Activated CD4-positive, alpha-beta T cell treated with anti-CD3 and anti-CD28 coated beads for 36 hours (primary cell): ENCODE results near the gene GZF1. TPM values are rescaled to one million over a fixed set of nuclear protein-coding genes. Genes with fewer than 3 reads are reported as not detected.

Experiments
- ATAC-seq: fragments of 200-7000 bp; cut with Tn5 transposase; one replicate; pipeline ENCODE4 v1.10.0; 2021; ENCODE audit warnings: mild to moderate bottlenecking, moderate library complexity
- CTCF ChIA-PET: fragments of 350-600 bp; sonication (Branson Sonifier 250); formaldehyde crosslinking; loops from one replicate; lab custom pipeline; 2021; ENCODE audit warnings: antibody characterized with exemption; lab: Charles Lee
- POLR2A ChIA-PET: fragments of 350-600 bp; sonication (Branson Sonifier 250); formaldehyde crosslinking; loops from one replicate; lab custom pipeline; 2021; ENCODE audit warnings: antibody characterized with exemption, inconsistent platforms; lab: Charles Lee
- DNase-seq: peaks from one replicate; pipeline ENCODE4 v3.0.0-alpha.2; 2020
- H3K27ac Mint-ChIP-seq: one replicate; pipeline ENCODE4 v1.8.0; 2021; ENCODE audit warnings: mixed read lengths
- H3K27me3 Mint-ChIP-seq: one replicate; pipeline ENCODE4 v1.8.0; 2021; ENCODE audit warnings: mixed read lengths
- H3K36me3 Mint-ChIP-seq: one replicate; pipeline ENCODE4 v1.8.0; 2021; ENCODE audit warnings: low read depth, mixed read lengths
- H3K4me1 Mint-ChIP-seq: one replicate; pipeline ENCODE4 v1.8.0; 2021; ENCODE audit warnings: mixed read lengths
- H3K4me3 Mint-ChIP-seq: one replicate; pipeline ENCODE4 v1.8.0; 2021; ENCODE audit warnings: mild to moderate bottlenecking, moderate library complexity, mixed read lengths
- H3K9me3 Mint-ChIP-seq: one replicate; pipeline ENCODE4 v1.8.0; 2021; ENCODE audit warnings: low read depth, mixed read lengths
- intact Hi-C, 2 experiments: fragments of 100-400 bp; cut with DNase I in 1 of 2; cut with micrococcal nuclease in 1 of 2; formaldehyde crosslinking; loops; one replicate each; pipeline versions ENCODE4 v1.14.2 to v1.15.1; 2022 to 2024; cut with DNase I, micrococcal nuclease
- total RNA-seq, 2 experiments: library from RNA; stranded (reverse); gene quantifications; one replicate each; pipeline ENCODE4 v1.2.3, GENCODE V29; 2021

The GZF1 gene
- total RNA-seq, 2 experiments from 2014 or later, result 6.9 to 8.9 TPM

- Mint-ChIP-seq H3K36me3 (peaks cover 10% of the 10 kb centered on the region), H3K4me3 (peak overlapping the region; percentile 88), H3K9me3 (no peaks in the 10 kb centered on the region), H3K27me3 (no peaks in the 10 kb centered on the region), H3K27ac (peak overlapping the region; percentile 75), H3K4me1 (peaks cover 19% of the 10 kb centered on the region)
- DNase-seq (no peak), ATAC-seq (no peak)
- ChIA-PET CTCF (interaction anchor here (1.1 to 1.7 kb wide), 2 partner anchors 9 to 63 kb away, joined by 4 to 12 read pairs; partner anchors contain the start of genes NAPB and NXT1), POLR2A (interaction anchor here (1.1 to 2.0 kb wide), 2 partner anchors 8 kb away, joined by 3 to 14 read pairs; partner anchors contain the start of gene NXT1)
- intact Hi-C loops, result loop anchor here (1.0 to 10.0 kb wide), 4 partner anchors 8 to 1889 kb away; partner anchors contain the start of genes NAPB (in 1 of the 2), NXT1 (in 1 of the 2) and PYGB (in 1 of the 2)
Observed at GRCh38 chr20:23358563-23358906, 3.4 kb upstream of the GZF1 start.

GRCh38 chr20:23358923-23359593 is 2.9 kb upstream of the GZF1 start:
- Mint-ChIP-seq H3K36me3 (peaks cover 7% of the 10 kb centered on the region), H3K4me1 (peaks cover 24% of the 10 kb centered on the region), H3K4me3 (no peak overlapping the region), H3K9me3 (no peaks in the 10 kb centered on the region), H3K27me3 (no peaks in the 10 kb centered on the region), H3K27ac (peak overlapping the region; percentile 75)
- POLR2A ChIA-PET, result interaction anchor here (2.0 kb wide), 1 partner anchor 9 kb away, joined by 14 read pairs; the partner anchor contains the start of gene NXT1
- CTCF ChIA-PET, result interaction anchor here (1.1 to 1.7 kb wide), 4 partner anchors 9 to 62 kb away, joined by 3 to 12 read pairs (median 4); partner anchors contain the start of genes NAPB and NXT1
- DNase-seq (no peak), ATAC-seq (no peak)
- intact Hi-C loops, result loop anchor here (1.0 to 10.0 kb wide), 4 partner anchors 9 to 1888 kb away; partner anchors contain the start of genes NAPB (in 1 of the 2), NXT1 (in 1 of the 2) and PYGB (in 1 of the 2)

GRCh38 chr20:23360531-23360930 is 1.5 kb upstream of the GZF1 start:
- no peak for DNase-seq
- Mint-ChIP-seq H3K27ac (peak overlapping the region; percentile 94), H3K27me3 (no peaks in the 10 kb centered on the region), H3K4me1 (peaks cover 37% of the 10 kb centered on the region), H3K36me3 (peaks cover 14% of the 10 kb centered on the region), H3K4me3 (peak overlapping the region; percentile 74), H3K9me3 (no peaks in the 10 kb centered on the region)
- POLR2A ChIA-PET, result no interaction called here
- no peak for ATAC-seq
- intact Hi-C loops, result loop anchor here in 1 of 2 experiments (10.0 kb wide), 1 partner anchor 1694 kb away; the partner anchor contains the start of gene ACSS1
- CTCF ChIA-PET, result interaction anchor here (1.3 to 1.5 kb wide), 2 partner anchors 9 to 20 kb away, joined by 3 read pairs; partner anchors contain the start of gene NXT1

DNA sequence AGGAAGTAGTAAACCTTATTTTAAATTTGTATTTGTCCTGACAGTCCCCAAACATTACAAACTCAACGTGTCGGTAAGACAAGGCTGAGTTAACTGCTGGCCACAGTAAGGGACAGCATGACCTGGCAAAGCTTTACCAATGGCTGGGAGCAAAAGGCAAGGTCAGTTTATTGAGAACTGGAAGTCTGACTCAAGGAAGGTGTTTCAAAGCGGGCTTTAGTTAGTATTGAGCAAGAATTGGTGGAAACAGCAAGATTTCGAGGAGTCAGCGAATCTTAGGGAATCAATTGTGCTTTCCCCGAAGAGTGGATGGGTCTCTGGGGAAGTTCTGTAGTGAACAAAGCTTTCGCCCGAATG is 885 bp upstream of the GZF1 start:
- ATAC-seq (no peak), DNase-seq (no peak)
- ChIA-PET CTCF (interaction anchor here (1.1 to 1.5 kb wide), 2 partner anchors 8 to 10 kb away, joined by 3 read pairs; partner anchors contain the start of gene NXT1), POLR2A (interaction anchor here (1.0 kb wide), 1 partner anchor 11 kb away, joined by 6 read pairs; no protein-coding TSS in a partner anchor)
- H3K36me3 Mint-ChIP-seq, result peaks cover 17% of the 10 kb centered on the region
- intact Hi-C loops, result loop anchor here in 1 of 2 experiments (1.0 to 10.0 kb wide), 3 partner anchors 10 to 1694 kb away; partner anchors contain the start of gene ACSS1
- H3K4me1 Mint-ChIP-seq, result peaks cover 39% of the 10 kb centered on the region
- H3K9me3 Mint-ChIP-seq, result no peaks in the 10 kb centered on the region
- H3K27ac Mint-ChIP-seq, result peak overlapping the region; percentile 94
- no peaks in the 10 kb centered on the region for H3K27me3 Mint-ChIP-seq
- peak overlapping the region; percentile 74 for H3K4me3 Mint-ChIP-seq

DNA sequence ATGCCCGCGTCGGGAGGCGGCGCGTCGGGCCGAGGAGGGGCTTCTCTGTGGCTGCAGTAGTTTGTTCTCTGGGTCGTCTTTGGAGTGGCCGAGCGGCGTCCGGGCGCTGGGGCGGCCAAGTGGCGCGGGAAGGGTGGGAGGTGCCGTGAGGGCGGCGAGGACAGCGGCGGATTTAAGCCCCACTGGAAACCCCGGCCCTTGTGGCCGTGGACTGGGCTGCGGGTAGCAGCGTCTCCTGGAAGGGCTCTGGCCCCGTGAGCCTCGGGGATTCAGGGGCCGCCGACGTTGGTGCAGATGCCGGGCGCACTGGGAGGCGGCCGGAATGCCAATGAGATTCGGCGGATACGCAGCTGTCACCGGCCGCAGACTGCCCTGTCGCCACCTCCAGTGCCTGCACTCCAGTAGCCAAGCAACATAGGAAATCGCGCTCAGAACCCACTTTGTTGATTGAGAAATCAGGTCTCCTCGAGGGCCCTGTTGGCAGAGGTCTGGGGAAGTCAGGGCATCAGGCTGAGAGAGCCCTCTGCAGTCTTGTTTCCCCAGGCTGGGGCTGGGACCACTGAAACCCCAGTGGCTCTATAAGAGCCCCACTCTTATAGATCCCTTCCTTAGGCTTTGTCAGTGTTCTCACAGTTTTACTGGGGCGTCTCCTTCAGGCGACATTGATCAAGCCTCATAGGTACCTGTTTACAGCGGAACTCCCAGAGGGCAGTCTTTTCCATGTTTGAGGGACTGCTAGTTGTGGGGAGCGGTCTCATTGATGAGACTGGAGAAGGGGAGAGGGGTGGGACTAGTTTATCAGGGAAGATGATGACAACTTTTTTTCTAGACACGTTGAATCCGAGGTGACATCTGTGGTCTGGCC is 642 bp downstream of the GZF1 start:
- no peak for ATAC-seq

DNA sequence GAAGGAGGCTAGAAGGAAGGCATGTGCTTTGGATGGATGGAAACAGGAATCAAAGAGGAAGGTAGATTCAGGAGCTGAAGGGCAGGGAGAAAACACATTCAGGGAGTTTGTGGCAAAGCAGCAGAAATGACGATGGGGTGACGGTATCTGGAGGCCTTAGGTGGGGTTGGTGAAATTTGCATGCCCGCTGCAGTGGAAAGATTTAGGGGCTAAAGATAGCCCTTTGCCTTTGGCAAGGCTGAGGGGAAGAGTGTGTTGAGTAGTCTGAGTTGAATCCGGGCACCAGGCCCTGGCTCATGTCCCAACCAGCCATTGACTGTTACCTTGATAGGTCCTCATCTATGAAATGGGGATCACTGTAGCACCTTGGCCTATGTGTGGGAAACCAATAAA is 1.3 kb downstream of the GZF1 start:
- Mint-ChIP-seq H3K27me3 (no peaks in the 10 kb centered on the region), H3K9me3 (no peaks in the 10 kb centered on the region), H3K27ac (peak overlapping the region; percentile 90), H3K36me3 (peaks cover 21% of the 10 kb centered on the region), H3K4me1 (peaks cover 57% of the 10 kb centered on the region), H3K4me3 (peak overlapping the region; percentile 90)
- ChIA-PET CTCF (interaction anchor here (1.3 kb wide), 1 partner anchor 14 kb away, joined by 3 read pairs; no protein-coding TSS in a partner anchor), POLR2A (no interaction called here)
- intact Hi-C loops, result loop anchor here in 1 of 2 experiments (10.0 kb wide), 1 partner anchor 1692 kb away; the partner anchor contains the start of gene ACSS1
- ATAC-seq (no peak), DNase-seq (no peak)

More for the DNA sequence above, 642 bp downstream of the GZF1 start:
- Mint-ChIP-seq H3K27me3 (no peaks in the 10 kb centered on the region), H3K27ac (peak overlapping the region; percentile 90), H3K4me1 (peaks cover 51% of the 10 kb centered on the region), H3K36me3 (peaks cover 17% of the 10 kb centered on the region), H3K9me3 (no peaks in the 10 kb centered on the region), H3K4me3 (peak overlapping the region; percentile 90)
- POLR2A ChIA-PET, result no interaction called here
- intact Hi-C loops, result loop anchor here (1.0 to 10.0 kb wide), 3 partner anchors 12 to 1692 kb away; partner anchors contain the start of genes ACSS1 (in 1 of the 2) and NXT1 (in 1 of the 2)
- CTCF ChIA-PET, result no interaction called here
- DNase-seq, result peak; percentile 47

DNA sequence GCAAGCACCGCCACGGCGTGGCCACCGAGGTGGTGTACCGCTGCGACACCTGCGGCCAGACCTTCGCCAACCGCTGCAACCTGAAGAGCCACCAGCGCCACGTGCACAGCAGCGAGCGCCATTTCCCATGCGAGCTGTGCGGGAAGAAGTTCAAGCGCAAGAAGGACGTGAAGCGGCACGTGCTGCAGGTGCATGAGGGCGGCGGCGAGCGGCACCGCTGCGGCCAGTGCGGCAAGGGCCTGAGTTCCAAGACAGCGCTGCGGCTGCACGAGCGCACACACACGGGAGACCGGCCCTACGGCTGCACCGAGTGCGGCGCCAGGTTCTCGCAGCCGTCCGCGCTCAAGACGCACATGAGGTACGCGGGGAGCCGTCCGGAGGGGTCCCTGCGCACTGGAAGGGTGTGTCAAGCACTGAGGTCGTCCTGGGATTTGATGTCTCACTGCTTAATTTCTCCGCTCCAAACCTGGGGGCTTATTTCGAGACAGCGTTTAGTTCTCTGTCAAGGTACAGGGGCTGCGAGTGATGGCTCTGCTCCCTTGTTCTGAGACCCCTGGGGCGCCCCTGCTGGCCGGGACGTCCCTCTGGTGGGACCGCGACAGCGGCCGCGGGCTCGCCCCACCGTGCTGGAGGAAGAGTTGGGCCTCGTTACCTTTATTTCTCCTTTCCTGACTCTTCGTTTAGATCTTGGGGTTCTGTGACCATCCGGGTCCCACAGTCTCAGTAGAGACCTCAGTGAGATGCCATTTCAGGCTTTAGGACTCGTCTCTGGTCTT is 3.6 kb downstream of the GZF1 start:
- Mint-ChIP-seq H3K4me3 (no peak overlapping the region), H3K9me3 (no peaks in the 10 kb centered on the region), H3K27ac (peak overlapping the region; percentile 73), H3K36me3 (peaks cover 36% of the 10 kb centered on the region), H3K4me1 (peaks cover 51% of the 10 kb centered on the region), H3K27me3 (no peaks in the 10 kb centered on the region)
- intact Hi-C loops, result loop anchor here (1.0 to 10.0 kb wide), 2 partner anchors 34 to 1689 kb away; partner anchors contain the start of gene ACSS1 (in 1 of the 2)
- CTCF ChIA-PET, result interaction anchor here (1.3 kb wide), 1 partner anchor 9 kb away, joined by 3 read pairs; no protein-coding TSS in a partner anchor
- no peak for ATAC-seq
- POLR2A ChIA-PET, result no interaction called here
- no peak for DNase-seq

DNA sequence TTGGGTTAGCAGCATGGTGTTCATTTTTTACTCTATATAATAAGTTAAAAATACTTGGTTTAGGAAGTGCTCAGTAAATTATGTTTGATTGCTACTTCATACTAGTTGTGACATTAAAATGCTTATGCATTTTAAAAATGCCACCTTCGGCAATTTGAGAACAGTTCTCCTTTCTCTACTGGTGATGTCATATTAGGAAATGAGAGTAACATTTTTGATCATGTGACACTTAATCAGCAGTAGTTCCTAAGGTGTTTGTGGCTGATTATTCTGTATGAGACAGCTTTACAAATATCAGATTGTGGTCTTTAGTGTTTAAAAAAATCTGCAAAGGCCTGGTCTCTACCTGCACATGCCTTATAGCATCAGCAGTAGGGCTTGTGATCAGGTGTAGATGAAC is 4.4 kb downstream of the GZF1 start:
- ATAC-seq (peak; percentile 7), DNase-seq (no peak)
- no peaks in the 10 kb centered on the region for H3K9me3 Mint-ChIP-seq
- ChIA-PET POLR2A (interaction anchor here (0.6 to 1.2 kb wide), 5 partner anchors 8 to 55 kb away, joined by 3 to 6 read pairs (median 3); partner anchors contain the start of genes NAPB and NXT1), CTCF (interaction anchor here (0.6 to 1.3 kb wide), 6 partner anchors 8 to 59 kb away, joined by 3 to 5 read pairs (median 3); partner anchors contain the start of genes NAPB and NXT1)
- H3K4me3 Mint-ChIP-seq, result no peak overlapping the region
- peaks cover 51% of the 10 kb centered on the region for H3K4me1 Mint-ChIP-seq
- no peaks in the 10 kb centered on the region for H3K27me3 Mint-ChIP-seq
- intact Hi-C loops, result loop anchor here (1.0 to 10.0 kb wide), 2 partner anchors 33 to 1688 kb away; partner anchors contain the start of gene ACSS1 (in 1 of the 2)
- peaks cover 43% of the 10 kb centered on the region for H3K36me3 Mint-ChIP-seq
- peak overlapping the region; percentile 59 for H3K27ac Mint-ChIP-seq

- no peaks in the 10 kb centered on the region for H3K27me3 Mint-ChIP-seq
- H3K36me3 Mint-ChIP-seq, result peaks cover 49% of the 10 kb centered on the region
- CTCF ChIA-PET, result interaction anchor here (1.3 to 1.6 kb wide), 3 partner anchors 12 to 54 kb away, joined by 3 to 6 read pairs (median 4); partner anchors contain the start of gene NAPB
- intact Hi-C loops, result loop anchor here (1.0 to 10.0 kb wide), 4 partner anchors 32 to 1687 kb away; partner anchors contain the start of gene ACSS1 (in 1 of the 2)
- POLR2A ChIA-PET, result no interaction called here
- ATAC-seq (peak; percentile 71), DNase-seq (no peak)
- H3K27ac Mint-ChIP-seq, result no peak overlapping the region
- H3K4me3 Mint-ChIP-seq, result no peak overlapping the region
- H3K9me3 Mint-ChIP-seq, result no peaks in the 10 kb centered on the region
- H3K4me1 Mint-ChIP-seq, result peaks cover 51% of the 10 kb centered on the region
Observed at GRCh38 chr20:23367770-23368169, 5.8 kb downstream of the GZF1 start.
